CD14-positive monocyte (primary cell): ENCODE results near the gene LOXHD1. TPM values are rescaled to one million over a fixed set of nuclear protein-coding genes. Genes with fewer than 3 reads are reported as not detected.

ENCODE experiments used
- DNase-seq, 3 donors: peaks; one replicate each; pipeline ENCODE4 v3.0.0-alpha.2; 2011 to 2022
- H2AFZ ChIP-seq: 2 replicates; pipeline ENCODE4 v1.6.0; 2012; ENCODE audit warnings: mild to moderate bottlenecking, low read depth, low read length, inconsistent platforms; ENCODE audit not compliant: insufficient read depth, poor library complexity, severe bottlenecking
- H3K27ac ChIP-seq, 2 donors: 1 replicate in 1 of 2; 2 replicates in 1 of 2; pipeline ENCODE4 v1.5.1; 2012 to 2013; ENCODE audit warnings: low read length in 2 of 2, control low read depth in 1 of 2, inconsistent platforms in 1 of 2, low read depth in 1 of 2, mild to moderate bottlenecking in 1 of 2
- H3K27me3 ChIP-seq, 2 donors: one replicate each; pipeline versions ENCODE4 v1.6.0 to v1.6.1; 2011 to 2013; ENCODE audit warnings: low read length in 2 of 2; ENCODE audit not compliant: control insufficient read depth in 2 of 2, insufficient read depth in 2 of 2
- H3K36me3 ChIP-seq, 2 donors: replicated peaks in 1 of 2; 1 replicate in 1 of 2; 2 replicates in 1 of 2; pipeline versions ENCODE4 v1.5.1 to v1.6.1; 2012 to 2013; ENCODE audit warnings: low read length in 2 of 2, control low read depth in 1 of 2, inconsistent platforms in 1 of 2, mild to moderate bottlenecking in 1 of 2; ENCODE audit not compliant: insufficient read depth in 2 of 2, control insufficient read depth in 1 of 2
- H3K4me1 ChIP-seq, 2 donors: 1 replicate in 1 of 2; 2 replicates in 1 of 2; pipeline versions ENCODE4 v1.5.1 to v1.6.1; 2012 to 2013; ENCODE audit warnings: low read length in 2 of 2, control low read depth in 1 of 2, inconsistent platforms in 1 of 2, mild to moderate bottlenecking in 1 of 2, moderate library complexity in 1 of 2; ENCODE audit not compliant: insufficient read depth in 2 of 2, control insufficient read depth in 1 of 2
- H3K4me2 ChIP-seq: replicated peaks from 2 replicates; pipeline ENCODE3; 2012; ENCODE audit warnings: low read length, moderate library complexity, mild to moderate bottlenecking; ENCODE audit not compliant: poor library complexity, severe bottlenecking; ENCODE audit errors: extremely low read depth
- H3K4me3 ChIP-seq, 3 experiments: fragments of 200-600 bp in 1 of 3; sonication (generic) in 1 of 3; replicated peaks in 1 of 3; 1 replicate in 2 of 3; 2 replicates in 1 of 3; pipeline ENCODE4 v1.5.1; 2011 to 2013; ENCODE audit warnings: low read length in 3 of 3, mild to moderate bottlenecking in 3 of 3, control low read depth in 2 of 3, low read depth in 2 of 3, inconsistent platforms in 1 of 3, moderate library complexity in 1 of 3
- H3K79me2 ChIP-seq: 2 replicates; pipeline ENCODE4 v1.6.0; 2012; ENCODE audit warnings: mild to moderate bottlenecking, control low read depth, inconsistent platforms, low read length, moderate library complexity; ENCODE audit not compliant: insufficient read depth
- H3K9ac ChIP-seq: 2 replicates; pipeline ENCODE4 v1.6.0; 2017; ENCODE audit warnings: low read length, mild to moderate bottlenecking; ENCODE audit not compliant: insufficient read depth, poor library complexity, severe bottlenecking
- H3K9me3 ChIP-seq, 2 donors: replicated peaks in 1 of 2; 1 replicate in 1 of 2; 2 replicates in 1 of 2; pipeline versions ENCODE4 v1.5.1 to v1.6.1; 2012 to 2013; ENCODE audit warnings: low read length in 2 of 2, control low read depth in 1 of 2; ENCODE audit not compliant: control insufficient read depth in 1 of 2, insufficient read depth in 1 of 2
- H4K20me1 ChIP-seq: 2 replicates; pipeline ENCODE4 v1.6.0; 2012; ENCODE audit warnings: mild to moderate bottlenecking, low read length, control low read depth, moderate library complexity; ENCODE audit not compliant: insufficient read depth
- H3K27ac Mint-ChIP-seq, 7 donors: one replicate each; pipeline ENCODE4 v1.8.0; 2020; ENCODE audit warnings: mild to moderate bottlenecking in 7 of 7, mixed read lengths in 7 of 7, moderate library complexity in 6 of 7, inconsistent platforms in 2 of 7
- H3K27me3 Mint-ChIP-seq, 3 donors: one replicate each; pipeline ENCODE4 v1.8.0; 2021 to 2022; ENCODE audit warnings: low read depth in 3 of 3, mild to moderate bottlenecking in 3 of 3, mixed read lengths in 3 of 3, moderate library complexity in 3 of 3, inconsistent platforms in 1 of 3
- H3K36me3 Mint-ChIP-seq, 2 donors: one replicate each; pipeline ENCODE4 v1.8.0; 2020; ENCODE audit warnings: mixed read lengths in 2 of 2, inconsistent platforms in 1 of 2, mild to moderate bottlenecking in 1 of 2
- H3K4me1 Mint-ChIP-seq: one replicate; pipeline ENCODE4 v1.8.0; 2020; ENCODE audit warnings: mild to moderate bottlenecking, mixed read lengths
- H3K4me3 Mint-ChIP-seq, 2 donors: one replicate each; pipeline ENCODE4 v1.8.0; 2020; ENCODE audit warnings: mild to moderate bottlenecking in 2 of 2, mixed read lengths in 2 of 2, moderate library complexity in 1 of 2
- H3K9me3 Mint-ChIP-seq, 7 donors: one replicate each; pipeline ENCODE4 v1.8.0; 2020 to 2022; ENCODE audit warnings: mixed read lengths in 7 of 7, mild to moderate bottlenecking in 6 of 7, moderate library complexity in 6 of 7, inconsistent platforms in 2 of 7
- WGBS: methylation state at CpG from one replicate; pipeline ENCODE4 v1.1.5; 2013; ENCODE audit warnings: missing lambda C conversion rate; ENCODE audit not compliant: insufficient coverage; 5-methylcytosine and 5-hydroxymethylcytosine counted together
- intact Hi-C, 2 donors: fragments of 100-400 bp; cut with micrococcal nuclease; formaldehyde crosslinking; loops; one replicate each; pipeline versions ENCODE4 v1.15.0 to v1.15.1; 2023
- polyA plus RNA-seq, 3 donors: library from polyadenylated mRNA; depleted of rRNA in 1 of 3; unstranded in 2 of 3; stranded (reverse) in 1 of 3; fragments of 300-500 nt in 2 of 3; fragments of >200 nt in 1 of 3; fragmentation: Illumina TruSeq in 2 of 3; gene quantifications; 1 replicate in 2 of 3; 2 replicates in 1 of 3; pipeline ENCODE4 v1.2.3, GENCODE V29; 2012 to 2021
- TF ChIP-seq, protein P1 (sequence below): fragments of 200-600 bp; IDR thresholded peaks from one replicate; pipeline ENCODE4 v1.8.0; 2022; ENCODE audit warnings: antibody characterized with exemption, mild to moderate bottlenecking

Gene LOXHD1
- polyA plus RNA-seq, 3 donors = 0.33 to 10.9 (median 0.61) TPM

DNA sequence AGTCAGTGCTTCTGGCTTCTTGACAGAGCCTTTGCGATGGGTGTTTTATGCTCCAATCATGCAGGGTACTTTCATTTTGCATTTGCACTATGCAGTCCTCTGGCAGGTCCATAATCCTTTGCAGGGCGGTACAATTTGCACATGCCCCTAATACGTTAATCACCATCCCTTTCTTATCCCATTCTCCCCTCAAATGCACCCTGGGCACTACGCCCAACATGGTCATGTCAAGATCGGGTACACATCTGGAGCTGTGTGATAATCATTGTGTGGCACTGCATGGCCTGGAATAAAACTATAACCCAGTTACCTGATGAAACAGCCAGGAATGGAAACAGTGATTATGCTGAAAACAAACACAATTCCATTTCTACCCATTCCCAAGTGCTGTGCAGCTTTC is 27.7 kb downstream of the LOXHD1 start:
- TF ChIP-seq, protein P1, sequence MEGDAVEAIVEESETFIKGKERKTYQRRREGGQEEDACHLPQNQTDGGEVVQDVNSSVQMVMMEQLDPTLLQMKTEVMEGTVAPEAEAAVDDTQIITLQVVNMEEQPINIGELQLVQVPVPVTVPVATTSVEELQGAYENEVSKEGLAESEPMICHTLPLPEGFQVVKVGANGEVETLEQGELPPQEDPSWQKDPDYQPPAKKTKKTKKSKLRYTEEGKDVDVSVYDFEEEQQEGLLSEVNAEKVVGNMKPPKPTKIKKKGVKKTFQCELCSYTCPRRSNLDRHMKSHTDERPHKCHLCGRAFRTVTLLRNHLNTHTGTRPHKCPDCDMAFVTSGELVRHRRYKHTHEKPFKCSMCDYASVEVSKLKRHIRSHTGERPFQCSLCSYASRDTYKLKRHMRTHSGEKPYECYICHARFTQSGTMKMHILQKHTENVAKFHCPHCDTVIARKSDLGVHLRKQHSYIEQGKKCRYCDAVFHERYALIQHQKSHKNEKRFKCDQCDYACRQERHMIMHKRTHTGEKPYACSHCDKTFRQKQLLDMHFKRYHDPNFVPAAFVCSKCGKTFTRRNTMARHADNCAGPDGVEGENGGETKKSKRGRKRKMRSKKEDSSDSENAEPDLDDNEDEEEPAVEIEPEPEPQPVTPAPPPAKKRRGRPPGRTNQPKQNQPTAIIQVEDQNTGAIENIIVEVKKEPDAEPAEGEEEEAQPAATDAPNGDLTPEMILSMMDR = no peak
- H3K36me3 ChIP-seq = no peaks in the 10 kb centered on the region
- H3K27ac ChIP-seq = no peak overlapping the region
- no peaks in the 10 kb centered on the region for H3K79me2 ChIP-seq
- Mint-ChIP-seq H3K4me3 (no peak overlapping the region), H3K9me3 (peaks cover 0 to 11% (median 4%) of the 10 kb centered on the region in 7 donors), H3K36me3 (no peaks in the 10 kb centered on the region), H3K27me3 (peaks cover 0 to 5% (median 3%) of the 10 kb centered on the region in 3 donors), H3K4me1 (no peaks in the 10 kb centered on the region), H3K27ac (no peak overlapping the region)
- no peak overlapping the region for H3K4me2 ChIP-seq
- peaks cover 0 to 4% of the 10 kb centered on the region in 2 donors for H3K9me3 ChIP-seq
- H3K4me1 ChIP-seq = no peaks in the 10 kb centered on the region
- intact Hi-C loops = no loop called here
- no peaks in the 10 kb centered on the region for H4K20me1 ChIP-seq
- DNase-seq = no peak
- no peaks in the 10 kb centered on the region for H3K27me3 ChIP-seq
- H2AFZ ChIP-seq = no peak overlapping the region
- H3K4me3 ChIP-seq = no peak overlapping the region
- 92% methylated on average over 2 of the region's 5 CpGs for WGBS
- no peak overlapping the region for H3K9ac ChIP-seq

- H3K27me3 ChIP-seq = no peaks in the 10 kb centered on the region
- H3K27ac Mint-ChIP-seq = no peak overlapping the region
- H4K20me1 ChIP-seq = no peaks in the 10 kb centered on the region
- H3K27me3 Mint-ChIP-seq = peaks cover 0 to 5% (median 5%) of the 10 kb centered on the region in 3 donors
- DNase-seq = no peak
- H3K9ac ChIP-seq = no peak overlapping the region
- H3K36me3 ChIP-seq = no peaks in the 10 kb centered on the region
- H3K4me1 Mint-ChIP-seq = peaks cover 4% of the 10 kb centered on the region
- H3K36me3 Mint-ChIP-seq = no peaks in the 10 kb centered on the region
- 98% methylated on average over 4 of the region's 5 CpGs for WGBS
- H3K4me2 ChIP-seq = no peak overlapping the region
- H3K9me3 ChIP-seq = peaks cover 0 to 4% of the 10 kb centered on the region in 2 donors
- H3K4me3 Mint-ChIP-seq = no peak overlapping the region
- H3K79me2 ChIP-seq = no peaks in the 10 kb centered on the region
- intact Hi-C loops = no loop called here
- no peak overlapping the region for H3K27ac ChIP-seq
- H3K4me3 ChIP-seq = no peak overlapping the region
- H2AFZ ChIP-seq = no peak overlapping the region
- H3K4me1 ChIP-seq = peaks cover 6% of the 10 kb centered on the region in 2 donors
- peaks cover 0 to 11% (median 4%) of the 10 kb centered on the region in 7 donors for H3K9me3 Mint-ChIP-seq
- TF ChIP-seq, protein P1 = no peak
These were observed 28.8 kb downstream of the LOXHD1 start for GRCh38 chr18:46628206-46628605.
